ENCODE results near the gene STEAP1B. TPM values are rescaled to one million over a fixed set of nuclear protein-coding genes. Genes with fewer than 3 reads are reported as not detected.
"Not testable (repeated sequence)": the region's sequence is repeated elsewhere in the genome, so short reads cannot be mapped to it uniquely, and the experiment has no call there.

Gene STEAP1B
- total RNA-seq, 2 experiments from 2014 or later = 0.23 TPM; not detected in 1

DNA sequence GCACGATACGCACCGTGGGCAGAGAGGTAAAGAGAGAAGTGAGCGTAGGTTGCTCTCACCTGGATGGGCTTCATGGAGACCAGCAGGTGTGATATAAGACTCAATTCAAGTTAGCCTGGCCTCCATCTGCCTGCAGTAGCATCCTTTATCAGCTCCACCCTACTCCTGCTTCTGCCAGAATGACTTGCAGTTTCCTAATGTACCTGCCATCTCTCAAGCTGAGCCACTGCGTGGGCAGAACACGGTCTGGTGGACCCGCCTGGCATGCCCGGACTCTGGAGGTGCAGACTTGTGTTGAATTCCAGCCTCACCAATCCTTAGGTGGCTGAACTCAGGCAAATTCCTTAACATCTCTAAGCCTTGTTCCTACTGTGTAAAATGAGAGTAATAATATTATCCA lies 64.3 kb downstream of the STEAP1B start:
- ChIA-PET POLR2A (no interaction called here), CTCF (no interaction called here)

DNA sequence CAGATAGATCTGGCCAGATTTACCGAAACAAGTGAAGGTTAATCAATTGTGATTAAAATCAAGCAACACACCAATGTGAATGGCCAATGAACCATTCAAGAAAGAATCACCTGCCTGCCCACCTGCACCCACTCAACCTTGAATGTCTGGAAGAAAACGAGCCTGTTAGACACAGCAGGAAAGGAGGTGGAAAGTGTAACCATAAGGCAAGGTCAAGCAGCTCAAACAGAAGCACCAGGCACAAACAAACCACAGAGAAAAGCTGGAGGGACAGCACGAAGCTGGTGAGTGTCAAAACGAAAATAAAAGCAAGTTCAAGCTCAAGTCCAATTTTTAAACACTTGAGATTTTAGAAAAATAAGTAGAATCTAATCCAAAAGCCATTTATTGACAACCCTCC lies 64.9 kb downstream of the STEAP1B start:
- ChIA-PET POLR2A (no interaction called here), CTCF (no interaction called here)

DNA sequence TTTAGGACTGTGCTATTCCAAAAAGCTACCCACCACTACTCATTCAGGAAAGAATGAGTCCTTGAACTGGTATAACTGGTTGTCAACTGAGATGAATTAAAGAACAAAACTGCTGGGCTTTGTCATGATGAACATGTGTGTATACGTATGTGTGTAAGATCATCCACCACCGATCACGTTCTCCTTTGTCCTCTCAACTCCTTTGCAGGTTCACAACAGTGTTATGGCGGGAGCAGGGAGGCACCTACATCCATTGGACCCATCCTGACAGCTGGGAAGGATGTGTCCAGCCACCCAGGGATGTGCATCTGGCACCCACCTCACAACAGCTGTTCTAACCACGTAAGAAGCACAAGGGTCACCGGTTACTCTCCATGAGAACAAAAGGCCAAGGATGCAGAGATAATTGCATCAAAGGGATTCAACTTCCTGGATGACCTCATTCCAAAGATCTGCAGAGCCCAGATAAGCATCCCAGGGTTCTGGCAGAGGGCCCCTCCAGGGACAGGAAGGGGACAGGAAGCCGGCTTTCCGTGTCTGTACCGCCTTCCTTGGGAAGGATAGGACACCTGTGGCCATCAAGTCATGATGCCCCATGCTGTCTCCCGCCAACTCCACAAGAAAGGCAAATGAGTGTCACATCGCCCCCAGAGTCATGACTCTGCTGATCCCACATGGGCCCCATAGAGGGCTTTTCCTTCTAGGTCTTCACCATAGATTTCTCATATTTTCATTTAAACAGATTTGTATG lies 66.1 kb downstream of the STEAP1B start:
- ChIA-PET CTCF (no interaction called here), POLR2A (no interaction called here)

DNA sequence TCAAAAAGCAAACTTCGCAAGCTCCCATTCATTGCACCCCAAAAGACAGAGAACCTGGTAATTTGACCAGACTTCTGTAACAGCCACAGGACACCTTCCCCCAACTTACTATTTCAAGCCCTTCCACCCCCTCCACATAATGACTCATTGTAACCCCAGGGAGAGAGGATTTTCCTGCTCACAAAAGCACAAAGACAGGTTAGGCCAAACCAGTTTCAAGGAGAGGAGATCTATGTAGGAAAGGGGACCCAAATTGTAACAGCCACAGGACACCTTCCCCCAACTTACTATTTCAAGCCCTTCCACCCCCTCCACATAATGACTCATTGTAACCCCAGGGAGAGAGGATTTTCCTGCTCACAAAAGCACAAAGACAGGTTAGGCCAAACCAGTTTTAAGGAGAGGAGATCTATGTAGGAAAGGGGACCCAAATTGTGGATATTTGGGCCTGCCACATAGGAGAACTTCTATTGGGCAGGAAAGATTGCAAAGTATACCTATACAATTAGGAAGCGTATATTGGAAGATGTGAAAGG lies 66.8 kb downstream of the STEAP1B start:
- POLR2A ChIA-PET, CTCF ChIA-PET: not testable (repeated sequence)

DNA sequence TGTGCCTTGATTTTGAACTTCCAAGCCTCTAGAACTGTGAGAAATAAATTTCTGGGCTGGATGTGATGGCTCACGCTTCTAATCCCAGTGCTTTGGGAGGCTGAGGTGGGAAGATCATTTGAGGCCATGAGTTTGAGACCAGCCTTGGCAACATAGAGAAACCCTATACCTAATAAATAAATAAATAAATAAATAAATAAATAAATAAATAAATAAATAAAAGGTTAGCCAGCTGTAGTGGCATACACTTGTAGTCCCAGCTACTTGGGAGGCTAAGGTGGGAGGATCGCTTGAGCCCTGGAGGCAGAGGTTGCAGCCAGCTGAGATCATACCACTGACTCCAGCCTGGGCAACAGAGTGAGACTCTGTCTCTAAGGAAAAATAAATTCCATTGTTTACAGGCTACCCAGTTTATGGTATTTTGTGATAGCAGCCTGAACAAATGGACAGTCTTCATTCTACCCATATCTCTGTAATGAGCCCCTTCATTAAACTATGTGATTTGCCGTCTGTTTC lies 67.7 kb downstream of the STEAP1B start:
- POLR2A ChIA-PET = no interaction called here
- CTCF ChIA-PET = no interaction called here

DNA sequence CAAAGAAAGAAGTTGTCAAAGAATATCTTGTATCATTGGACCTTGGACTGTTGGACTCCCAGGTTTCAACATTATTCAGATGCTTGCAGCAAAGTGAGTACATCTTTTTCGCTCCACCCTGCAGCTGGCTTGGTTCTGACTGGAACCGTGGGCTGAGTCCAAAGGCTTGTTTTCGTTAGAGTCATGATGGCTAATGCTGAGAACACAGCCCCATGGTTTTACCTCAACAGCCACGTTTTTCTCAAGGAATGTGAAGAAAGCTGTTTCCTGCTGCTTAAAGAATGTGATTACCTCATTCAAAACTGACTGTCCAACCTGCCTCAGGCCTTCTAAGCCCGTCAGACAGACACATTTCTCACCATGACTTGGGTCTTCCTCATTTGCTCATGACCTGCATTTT lies 69.5 kb downstream of the STEAP1B start:
- ChIA-PET CTCF (no interaction called here), POLR2A (no interaction called here)

DNA sequence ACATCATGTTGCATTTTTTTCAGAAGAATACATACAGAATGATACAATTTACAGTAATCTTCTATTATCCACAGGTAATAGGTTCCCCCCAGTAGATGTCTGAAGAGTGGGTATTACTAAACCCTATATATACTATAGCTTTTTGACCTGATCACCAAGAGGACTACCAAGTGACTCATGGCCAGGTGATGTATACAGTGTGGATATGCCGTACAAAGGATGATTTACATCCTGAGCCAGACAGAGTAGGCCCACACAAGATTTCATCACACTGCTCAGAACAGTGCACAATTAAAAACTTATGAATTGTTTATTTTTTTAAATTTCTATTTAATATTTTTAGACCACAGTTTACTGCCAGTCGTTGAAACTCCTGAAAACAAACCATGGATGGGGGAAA lies 70.6 kb downstream of the STEAP1B start:
- ChIA-PET CTCF (no interaction called here), POLR2A (no interaction called here)

DNA sequence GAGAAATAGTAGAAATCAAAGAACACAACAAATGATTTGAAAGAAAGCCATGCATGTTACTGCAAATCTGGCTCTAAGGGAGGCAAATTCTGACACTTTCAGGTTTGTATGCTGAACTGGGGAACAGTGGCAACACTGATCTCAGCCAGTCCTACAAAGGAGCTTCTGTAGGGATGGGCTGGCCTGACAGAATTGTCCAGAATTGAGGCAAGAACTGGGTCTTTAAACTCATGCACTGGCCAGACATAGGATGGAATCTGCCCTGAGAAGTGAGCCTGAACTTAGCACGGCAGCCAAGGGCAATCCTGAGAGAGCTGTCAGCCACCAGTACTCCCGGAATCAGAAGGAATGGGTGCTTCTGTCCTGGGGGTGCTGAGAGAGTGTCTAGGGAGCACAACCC lies 72.1 kb downstream of the STEAP1B start:
- CTCF ChIA-PET = interaction anchor here (1.0 kb wide), 1 partner anchor 11 kb away, joined by 4 read pairs; no protein-coding TSS in a partner anchor
- POLR2A ChIA-PET = no interaction called here

DNA sequence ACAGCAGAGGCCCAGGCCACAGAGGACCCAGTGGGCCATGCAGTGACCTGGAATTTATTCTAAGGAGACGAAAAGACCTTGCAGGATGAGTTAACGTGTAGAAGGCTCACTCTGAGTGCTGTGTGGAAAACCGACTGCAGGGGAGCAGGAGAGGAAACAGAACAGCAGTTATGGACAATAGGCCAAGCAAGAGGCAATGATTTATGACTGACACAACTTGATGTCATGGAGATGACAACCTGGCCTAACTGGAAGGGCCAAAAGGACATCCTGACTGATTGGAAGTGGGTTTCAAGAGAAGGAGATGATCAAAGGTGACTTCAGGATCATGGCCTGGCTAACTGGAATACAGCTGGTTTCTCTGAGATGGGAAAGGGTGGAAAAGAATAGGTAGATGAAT lies 72.9 kb downstream of the STEAP1B start:
- ChIA-PET CTCF (no interaction called here), POLR2A (no interaction called here)

DNA sequence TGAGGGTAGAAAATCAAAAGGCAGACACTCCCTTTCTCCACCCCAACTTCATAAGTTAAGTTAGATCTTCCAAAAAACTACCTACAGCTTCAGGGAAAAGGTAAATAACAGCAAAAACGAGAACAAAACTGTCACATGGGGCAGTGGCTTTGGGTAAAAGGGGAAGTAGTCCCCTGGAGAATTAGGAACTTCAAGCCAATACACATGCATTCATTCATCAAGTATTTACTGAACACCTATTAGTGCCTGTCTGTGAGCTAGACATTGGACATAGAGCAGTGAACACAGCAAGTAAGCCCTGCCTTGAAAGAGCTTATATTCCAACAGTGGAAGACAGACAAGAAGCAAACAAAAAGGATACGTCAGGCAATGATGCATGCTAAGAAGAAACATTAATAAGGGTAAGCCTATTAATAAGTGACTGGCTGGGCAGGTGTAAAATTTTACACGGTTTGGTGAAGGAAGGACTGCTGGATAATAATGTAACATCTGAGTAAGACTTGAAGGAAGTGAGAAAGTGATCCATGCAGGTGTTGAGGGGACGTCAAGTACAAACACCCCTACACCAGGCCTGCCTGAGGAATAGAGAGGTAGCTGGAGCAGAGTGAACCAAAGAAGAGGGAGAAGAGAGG lies 73.4 kb downstream of the STEAP1B start:
- POLR2A ChIA-PET = no interaction called here
- CTCF ChIA-PET = no interaction called here

DNA sequence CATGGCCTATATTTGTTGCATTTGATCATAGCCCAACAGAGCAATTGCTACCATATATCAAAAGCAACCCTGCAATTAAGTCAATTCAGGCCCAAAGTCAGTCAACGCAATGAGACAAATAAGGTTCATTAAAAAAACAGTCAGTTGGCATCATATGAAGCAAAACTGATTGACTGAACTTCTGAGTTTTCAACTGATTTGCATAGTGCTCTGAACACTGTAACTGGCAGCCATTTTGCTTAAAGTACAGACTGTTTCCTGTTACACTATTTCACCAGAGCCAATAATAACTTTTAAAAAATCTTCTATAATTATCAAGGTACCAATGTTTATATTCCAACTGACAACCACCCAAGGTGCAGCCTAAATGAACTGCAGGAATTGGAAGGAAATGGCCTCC lies 74.6 kb downstream of the STEAP1B start:
- ChIA-PET CTCF (no interaction called here), POLR2A (no interaction called here)

DNA sequence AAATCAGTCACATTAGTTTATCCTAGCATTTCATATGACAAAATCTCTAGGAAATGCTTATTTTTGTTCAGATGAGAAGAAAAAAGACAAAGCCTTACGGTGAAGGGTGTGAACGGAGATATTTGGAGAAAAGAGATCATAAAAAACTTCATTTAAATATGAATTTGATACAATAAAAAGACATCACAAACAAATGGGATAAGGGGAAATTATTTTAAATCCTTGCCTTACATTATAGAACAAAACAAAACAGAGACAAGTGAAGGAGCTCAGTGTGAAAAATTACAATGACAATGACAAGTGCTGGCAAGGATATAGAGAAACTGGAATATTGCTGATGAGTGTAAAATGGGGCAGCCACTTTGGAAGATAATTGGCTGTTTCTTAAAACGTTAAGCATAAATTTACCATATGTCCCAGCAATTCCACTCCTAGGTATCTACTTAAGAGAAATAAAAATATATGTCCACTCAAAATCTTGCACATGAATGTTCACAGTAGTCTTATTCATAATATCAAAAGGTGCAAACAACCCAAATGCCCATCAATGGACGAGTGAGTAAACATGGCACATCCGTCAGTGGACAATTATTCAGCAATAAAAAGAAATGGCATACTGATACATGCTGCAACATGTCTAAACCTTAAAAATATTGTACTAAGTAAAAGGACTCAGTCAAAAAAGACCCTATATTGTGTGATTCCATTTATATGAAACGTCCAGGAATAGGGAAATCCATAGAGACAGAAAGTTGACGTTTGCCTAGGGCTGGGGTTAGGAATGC lies 77.0 kb downstream of the STEAP1B start:
- POLR2A ChIA-PET = no interaction called here
- CTCF ChIA-PET = no interaction called here

DNA sequence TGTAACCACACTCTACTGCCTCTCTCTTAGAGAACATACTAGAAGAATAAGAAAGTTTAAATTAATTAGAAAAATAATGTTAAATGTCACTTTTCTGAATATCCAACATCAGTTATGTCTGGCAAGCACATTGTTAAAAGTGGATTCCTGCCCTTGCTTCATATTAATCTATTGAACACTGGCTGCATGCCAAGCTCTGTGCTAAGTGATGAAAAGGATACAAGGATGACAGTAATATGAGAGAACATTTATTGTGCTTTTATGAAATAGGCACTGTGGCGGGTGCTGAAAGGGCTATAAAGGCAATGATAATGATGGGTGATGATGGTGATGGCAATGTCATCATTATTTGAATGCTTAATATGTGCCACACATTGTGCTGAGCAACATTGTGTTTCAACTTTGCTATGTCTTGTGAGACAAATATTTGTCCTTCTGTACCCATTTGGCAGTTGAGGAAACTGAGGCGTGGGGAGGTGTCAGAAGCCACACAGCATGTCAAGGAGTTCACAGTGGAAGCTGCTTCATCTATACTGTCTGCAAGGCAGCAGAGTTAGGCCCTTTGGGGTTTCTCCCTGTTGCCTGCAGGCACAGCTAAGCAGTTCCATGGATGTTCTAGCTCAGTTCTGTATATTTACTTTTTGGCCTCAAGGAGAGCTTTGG lies 78.9 kb downstream of the STEAP1B start:
- CTCF ChIA-PET = no interaction called here

DNA sequence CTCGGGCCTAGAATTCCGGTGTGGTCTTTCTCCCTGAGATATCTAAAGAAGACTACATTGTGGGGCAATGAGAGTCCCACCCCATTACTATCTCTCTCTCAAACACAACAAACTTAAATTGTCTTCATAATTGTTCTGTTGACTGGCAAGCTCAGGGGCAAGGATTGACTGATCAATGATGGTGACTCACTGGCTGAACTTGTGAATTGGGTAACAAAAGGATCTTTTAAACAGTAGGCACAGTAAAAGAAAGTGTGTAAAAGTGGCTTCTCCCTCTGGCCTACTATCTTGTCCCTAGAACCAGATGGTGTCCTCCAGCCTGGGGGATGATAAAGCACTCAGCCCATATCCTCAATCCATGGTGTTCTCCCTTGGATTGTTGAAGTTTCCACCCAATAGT lies 80.0 kb downstream of the STEAP1B start:
- CTCF ChIA-PET = no interaction called here
- POLR2A ChIA-PET = no interaction called here

More for the DNA sequence above, 78.9 kb downstream of the STEAP1B start:
- POLR2A ChIA-PET = no interaction called here

DNA sequence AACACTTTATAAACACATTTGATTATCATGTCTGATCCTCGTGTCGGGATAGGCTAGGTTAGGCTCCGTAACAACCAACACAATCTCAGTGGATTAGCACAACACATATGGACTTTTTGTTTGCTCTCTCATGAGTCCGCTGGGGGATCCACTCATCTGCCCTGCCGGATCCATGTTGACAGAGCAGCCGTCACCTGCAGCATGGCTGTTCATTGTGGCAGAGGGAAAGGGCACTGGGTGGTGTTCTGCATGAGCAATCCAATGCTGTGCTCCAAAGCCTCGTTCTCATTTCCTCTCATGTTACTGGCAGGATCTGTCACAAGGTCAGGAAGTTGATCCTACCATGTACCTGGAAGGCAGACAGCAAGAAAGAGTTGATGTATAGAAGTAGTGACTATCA lies 80.5 kb downstream of the STEAP1B start:
- CTCF ChIA-PET = no interaction called here
- POLR2A ChIA-PET = no interaction called here

DNA sequence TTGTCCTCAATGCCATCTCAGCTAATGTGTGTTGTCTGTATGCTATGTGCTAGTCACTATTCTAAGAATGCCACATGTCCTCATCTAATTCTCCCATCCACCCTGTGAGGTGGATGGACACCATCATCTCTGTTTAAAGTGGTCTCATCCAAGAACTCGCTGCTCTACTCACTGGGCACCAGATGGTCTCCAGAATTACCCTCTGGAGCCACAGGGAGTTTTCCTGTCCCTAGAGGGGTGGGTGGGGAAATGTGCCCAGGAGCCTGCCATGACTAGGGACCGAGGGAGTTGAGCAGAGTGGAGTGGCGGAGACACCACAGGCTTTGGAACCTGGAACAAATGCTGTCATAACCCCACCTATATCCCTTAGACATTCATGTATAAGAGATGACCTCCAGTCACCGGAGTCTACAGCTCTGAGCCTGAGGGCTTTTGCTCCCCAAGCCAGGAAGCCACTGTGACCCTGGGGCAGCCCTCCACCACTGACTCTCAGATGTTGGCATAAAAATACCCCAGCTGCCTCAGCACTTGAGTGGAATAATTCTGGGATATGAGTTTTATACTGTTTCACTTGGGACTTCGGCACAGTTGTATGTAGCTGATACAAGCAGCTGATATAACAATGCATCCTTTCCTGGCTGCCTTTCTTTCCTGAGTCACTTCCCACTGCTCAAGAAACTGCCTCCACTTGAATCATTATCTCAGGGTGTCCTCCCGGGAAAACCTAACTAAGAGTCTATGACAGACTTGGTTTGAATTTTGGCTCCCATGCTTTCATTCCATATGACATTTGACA lies 81.5 kb downstream of the STEAP1B start:
- CTCF ChIA-PET = no interaction called here
- POLR2A ChIA-PET = no interaction called here

DNA sequence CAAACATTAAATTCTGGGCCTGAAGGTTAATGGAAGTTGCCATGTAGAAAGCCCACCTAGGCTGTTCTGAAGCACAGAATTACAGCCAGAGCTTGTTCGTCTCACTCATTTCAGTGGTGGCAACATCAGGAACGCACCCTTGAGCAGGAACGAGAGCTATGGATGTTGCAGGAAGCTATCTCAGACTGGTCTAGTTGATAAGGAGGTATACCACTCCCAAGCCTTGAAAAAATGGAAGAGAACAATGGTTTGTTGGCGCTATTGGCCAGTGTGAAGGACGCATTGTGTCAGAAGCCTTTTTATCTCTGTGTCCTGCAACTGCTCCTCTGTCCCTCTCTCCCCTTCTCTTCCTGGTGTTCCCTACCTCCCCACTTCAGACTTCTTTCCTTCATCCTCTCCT lies 82.1 kb downstream of the STEAP1B start:
- CTCF ChIA-PET = no interaction called here

DNA sequence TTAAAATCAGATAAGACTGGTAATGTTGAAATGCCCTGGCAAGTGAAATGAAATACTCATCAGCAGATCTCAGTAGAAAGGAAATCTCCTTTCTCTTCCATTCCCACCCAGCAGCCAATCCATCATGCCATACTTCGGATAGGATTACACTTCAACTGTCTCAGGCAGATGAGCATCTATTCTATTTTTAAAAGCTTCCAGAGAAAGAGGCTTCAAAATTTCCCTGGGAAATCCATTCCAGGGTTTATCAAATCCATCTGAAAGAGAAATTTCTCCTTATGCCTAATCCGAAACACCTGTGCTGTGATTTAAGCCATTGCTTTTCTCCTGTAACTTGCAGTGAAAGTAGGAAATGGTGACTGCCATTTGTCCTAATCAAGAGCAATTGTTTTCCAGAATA lies 82.6 kb downstream of the STEAP1B start:
- POLR2A ChIA-PET = no interaction called here
- CTCF ChIA-PET = no interaction called here

More for the DNA sequence above, 82.1 kb downstream of the STEAP1B start:
- POLR2A ChIA-PET = no interaction called here

DNA sequence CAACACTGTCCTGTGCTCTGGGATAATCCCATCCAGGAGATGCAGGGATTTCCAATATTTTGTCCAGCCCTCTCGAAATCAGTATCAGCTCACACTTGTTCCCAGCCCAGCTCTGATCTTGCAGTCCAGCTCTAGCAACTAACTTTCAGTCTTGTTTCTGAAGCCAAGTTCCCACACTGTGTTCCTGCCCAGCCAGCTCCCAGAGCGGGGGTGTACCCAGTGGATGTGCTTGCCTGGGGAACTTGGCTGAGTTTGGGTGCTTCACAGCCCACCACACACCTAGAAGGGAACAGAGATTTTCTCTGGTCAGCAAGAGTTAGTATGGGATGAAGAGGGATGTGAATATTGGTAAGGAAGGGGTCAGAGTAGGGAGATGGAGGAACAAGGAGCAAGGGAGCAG lies 85.6 kb downstream of the STEAP1B start:
- CTCF ChIA-PET = no interaction called here
- POLR2A ChIA-PET = no interaction called here

DNA sequence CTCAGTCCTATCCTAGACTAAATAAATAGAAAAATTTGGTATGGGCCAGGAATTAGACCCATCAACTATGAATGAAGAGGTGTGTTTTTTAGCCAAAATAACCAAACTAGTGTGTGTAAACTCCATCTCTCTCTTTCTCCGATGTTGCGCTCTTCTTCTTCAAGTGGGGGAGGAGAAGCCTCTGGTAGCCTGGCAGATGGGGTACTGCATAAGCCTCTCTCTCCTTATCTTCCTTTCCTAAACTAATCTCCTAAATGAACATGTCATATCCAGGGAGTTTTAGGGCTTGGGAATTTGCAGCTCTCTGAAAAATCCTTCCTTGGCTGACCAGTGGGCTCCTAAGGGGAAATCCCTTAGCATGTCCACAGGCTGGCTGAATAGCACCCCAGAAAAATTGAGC lies 86.8 kb downstream of the STEAP1B start:
- ChIA-PET POLR2A (no interaction called here), CTCF (no interaction called here)
